ENCODE data around the gene USP24.

- no peak for TF ChIP-seq RAD21 (IDR thresholded peaks at IDR 0.05; ENCODE audit: low read depth)
- no peak for TF ChIP-seq REST (IDR thresholded peaks at IDR 0.05; ENCODE audit: low read depth)
- no peak for TF ChIP-seq TAF1 (IDR thresholded peaks at IDR 0.05; ENCODE audit: low read depth)
- no peak for TF ChIP-seq CREB1 (IDR thresholded peaks at IDR 0.05; ENCODE audit: low read depth)
- TF ChIP-seq MAX (IDR thresholded peaks at IDR 0.05), result no peak
- no peak for TF ChIP-seq FOXM1 (IDR thresholded peaks at IDR 0.05; ENCODE audit: borderline replicate concordance, low read depth)
- TF ChIP-seq EGR1 (IDR thresholded peaks at IDR 0.05), result no peak
- TF ChIP-seq YY1 (IDR thresholded peaks at IDR 0.05; ENCODE audit: low read depth), result no peak
- no peak for TF ChIP-seq ZBTB7A (IDR thresholded peaks at IDR 0.05; ENCODE audit: low read depth)
- TF ChIP-seq EP300 (IDR thresholded peaks at IDR 0.05; ENCODE audit: borderline replicate concordance), result no peak
These were observed 1.8 kb downstream of the USP24 start for GRCh38 chr1:55213151-55213884.

Data from Ishikawa (cell line).